ENCODE results near the gene EEA1.
A peak's percentile ranks its signal among the peaks of the same experiment; 100 is the strongest.
"Not testable (repeated sequence)": the region's sequence is repeated elsewhere in the genome, so short reads cannot be mapped to it uniquely, and the experiment has no call there.

EEA1 gene

GRCh38 chr12:92794814-92795213, 134.3 kb downstream of the EEA1 start:
- no peak for DNase-seq

GRCh38 chr12:92794356-92794755, 134.7 kb downstream of the EEA1 start:
- DNase-seq, result not testable (repeated sequence)

- peak; percentile 44 for DNase-seq
Observed at GRCh38 chr12:92786045-92786444, 143.1 kb downstream of the EEA1 start.

- DNase-seq, result no peak
Observed at GRCh38 chr12:92785563-92785950, 143.5 kb downstream of the EEA1 start.

- peak; percentile 66 for DNase-seq
Observed at GRCh38 chr12:92784797-92785562, 144.1 kb downstream of the EEA1 start.

- DNase-seq, result no peak
Observed at GRCh38 chr12:92784356-92784755, 144.7 kb downstream of the EEA1 start.

- no peak for DNase-seq
Observed at GRCh38 chr12:92779902-92780301, 149.2 kb downstream of the EEA1 start.

GRCh38 chr12:92778525-92778924, 150.6 kb downstream of the EEA1 start:
- no peak for DNase-seq

GRCh38 chr12:92775416-92775815, 153.7 kb downstream of the EEA1 start:
- DNase-seq, result no peak

GRCh38 chr12:92771001-92771400, 158.1 kb downstream of the EEA1 start:
- no peak for DNase-seq

GRCh38 chr12:92769124-92769901, 159.8 kb downstream of the EEA1 start:
- no peak for DNase-seq

GRCh38 chr12:92765871-92766270, 163.2 kb downstream of the EEA1 start:
- no peak for DNase-seq

- peak; percentile 40 for DNase-seq
Observed at GRCh38 chr12:92764831-92765230, 164.3 kb downstream of the EEA1 start.

- no peak for DNase-seq
Observed at GRCh38 chr12:92762773-92763172, 166.3 kb downstream of the EEA1 start.

GRCh38 chr12:92759634-92760268, 169.3 kb downstream of the EEA1 start:
- DNase-seq, result peak; percentile 99

- DNase-seq, result no peak
Observed at GRCh38 chr12:92757597-92758121, 171.4 kb downstream of the EEA1 start.

GRCh38 chr12:92756898-92757596, 172.0 kb downstream of the EEA1 start:
- DNase-seq, result no peak

GRCh38 chr12:92753976-92754885, 174.9 kb downstream of the EEA1 start:
- no peak for DNase-seq

- not testable (repeated sequence) for DNase-seq
Observed at GRCh38 chr12:92749691-92750090, 179.4 kb downstream of the EEA1 start.

GRCh38 chr12:92747151-92747550, 181.9 kb downstream of the EEA1 start:
- DNase-seq, result no peak

- peak; percentile 98 for DNase-seq
Observed at GRCh38 chr12:92745856-92746550, 183.1 kb downstream of the EEA1 start.

Measured in fibroblast of skin of back (primary cell).